NCI-H748 (cell line): ENCODE measurements around the gene LEMD2.

Experiments
- DNase-seq: peaks from one replicate; lab custom pipeline; 2025; ENCODE audit not compliant: unreplicated experiment; lab: John Stamatoyannopoulos, UW

LEMD2 gene

GRCh38 chr6:33820243-33820642 is 31.3 kb upstream of the LEMD2 start:
- DNase-seq = no peak

DNA sequence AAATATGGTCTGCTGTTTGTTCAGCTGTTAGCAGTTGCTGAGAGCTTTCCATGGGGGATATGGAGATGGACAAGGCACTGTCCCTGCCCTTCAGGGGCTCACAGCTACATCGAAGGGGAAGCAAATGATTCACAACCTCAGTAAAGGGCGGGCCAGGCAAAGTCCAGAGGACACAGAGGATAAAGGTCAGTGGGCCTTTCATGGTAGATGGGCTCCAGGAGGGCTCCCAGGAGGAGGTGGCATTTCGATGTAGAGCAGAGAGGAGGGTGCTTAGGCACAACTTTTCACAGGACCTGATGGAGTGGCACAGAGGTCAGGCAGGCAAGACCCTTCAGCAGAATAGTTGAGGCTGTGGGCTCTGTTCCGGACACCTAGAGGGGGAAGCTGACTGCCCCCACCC is 30.1 kb upstream of the LEMD2 start:
- DNase-seq = no peak

- no peak for DNase-seq
Measured at GRCh38 chr6:33818293-33818692, 29.4 kb upstream of the LEMD2 start.

- no peak for DNase-seq
Measured at GRCh38 chr6:33817489-33817888, 28.6 kb upstream of the LEMD2 start.

GRCh38 chr6:33816911-33817310 is 28.0 kb upstream of the LEMD2 start:
- DNase-seq = no peak

GRCh38 chr6:33815854-33816253 is 26.9 kb upstream of the LEMD2 start:
- peak; percentile 55 for DNase-seq

DNA sequence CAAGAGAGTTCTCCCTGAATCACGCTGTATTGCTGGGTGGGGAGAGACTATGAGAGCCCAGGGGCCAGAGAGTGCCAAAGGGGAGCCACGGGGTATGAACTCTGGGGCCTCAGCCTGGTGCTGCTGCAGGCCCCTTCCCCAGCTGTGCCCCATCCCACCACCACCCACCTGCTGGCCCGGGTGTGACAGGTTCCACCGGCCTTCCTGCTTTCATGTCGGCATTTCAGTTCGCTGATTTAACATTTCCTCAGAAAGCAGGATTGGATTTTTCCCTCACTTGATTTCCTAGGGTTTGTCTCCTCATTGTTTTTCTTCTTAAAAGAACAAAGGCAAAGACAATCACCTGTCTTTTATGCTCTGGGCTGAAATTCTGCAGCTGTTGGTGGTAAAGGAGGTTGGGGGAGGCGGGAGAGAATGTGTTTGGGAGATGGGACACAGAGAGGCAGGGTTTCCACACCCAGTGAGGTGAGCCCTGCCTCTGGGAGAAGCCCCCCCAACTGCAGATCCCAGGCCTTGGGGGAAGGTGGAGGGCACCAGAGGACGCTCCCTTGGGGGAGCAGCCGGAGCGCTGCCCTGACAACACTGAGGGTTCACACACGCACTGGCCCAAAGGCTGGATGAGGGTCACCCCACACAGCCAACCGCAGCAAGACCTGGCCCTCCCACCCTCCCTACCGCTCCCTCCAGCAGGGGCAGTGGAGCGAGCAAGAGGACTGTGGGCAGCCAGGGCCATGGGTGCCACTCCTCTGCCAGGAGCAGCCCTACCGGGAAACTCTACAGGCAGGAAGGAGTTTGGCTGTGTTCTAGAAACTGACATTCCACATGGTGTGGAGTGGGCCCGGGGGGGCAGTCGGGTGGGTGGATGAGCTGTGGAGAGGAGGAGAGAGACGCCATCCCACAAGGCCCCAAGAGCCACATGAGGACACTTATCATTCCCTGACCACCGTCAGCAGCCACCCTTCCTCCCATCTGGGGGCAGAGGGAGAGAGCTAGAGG is 25.4 kb upstream of the LEMD2 start:
- DNase-seq = no peak

DNA sequence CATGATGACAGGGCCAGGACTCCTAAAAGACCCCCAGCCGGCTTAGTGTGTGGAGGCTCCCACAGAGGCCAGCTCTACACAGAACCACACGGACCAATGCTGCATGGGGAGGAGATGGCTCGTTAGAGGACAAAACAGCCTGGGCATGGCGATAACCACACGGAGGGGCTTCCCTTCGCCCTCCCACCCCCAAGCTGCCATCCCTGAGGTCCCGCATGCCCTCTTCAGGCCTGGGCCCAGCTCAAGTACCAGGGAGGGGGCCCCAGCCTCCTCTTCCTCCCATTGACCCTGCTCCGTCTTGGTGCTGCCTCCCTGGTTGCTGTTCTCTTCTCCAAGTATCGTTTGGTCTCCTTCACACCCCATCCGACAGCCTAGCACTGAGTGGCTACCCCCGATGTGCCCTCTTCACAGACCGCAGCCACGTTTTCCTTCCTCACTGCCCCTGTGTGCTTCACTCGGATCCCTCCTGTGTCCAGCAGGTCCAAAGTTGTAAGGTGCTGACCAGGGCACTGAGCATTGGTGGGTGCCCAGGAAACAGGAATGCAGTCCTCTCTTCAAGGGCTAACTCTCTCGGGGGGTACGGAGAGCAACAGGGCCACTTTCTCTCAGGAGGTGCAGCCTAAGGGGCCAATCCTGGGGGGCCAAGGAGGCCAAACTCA is 24.4 kb upstream of the LEMD2 start:
- DNase-seq = no peak

DNA sequence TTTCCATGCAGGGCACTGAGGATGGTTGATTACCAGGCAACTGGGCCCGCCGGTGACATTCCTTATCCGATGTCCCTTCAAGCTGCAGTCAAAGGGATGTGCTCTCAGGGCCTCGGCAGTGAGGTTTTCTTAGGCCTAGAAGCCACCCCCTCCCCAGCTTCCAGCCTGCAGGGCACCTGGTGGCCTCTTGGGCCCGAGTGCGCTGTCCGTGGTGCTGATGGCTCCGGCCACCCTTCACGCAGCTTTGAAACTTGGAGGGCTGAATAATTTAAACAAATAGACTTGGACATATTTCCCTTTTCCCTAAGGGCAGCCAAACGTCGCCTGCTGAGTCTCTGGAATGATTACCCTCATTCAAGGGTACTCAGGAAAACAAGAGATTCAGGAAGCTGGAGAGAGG is 23.7 kb upstream of the LEMD2 start:
- DNase-seq = peak; percentile 39

- DNase-seq = no peak
Measured at GRCh38 chr6:33809594-33809993, 20.7 kb upstream of the LEMD2 start.

GRCh38 chr6:33808641-33809180 is 19.8 kb upstream of the LEMD2 start:
- DNase-seq = peak; percentile 37

- no peak for DNase-seq
Measured at GRCh38 chr6:33807606-33808005, 18.7 kb upstream of the LEMD2 start.

- DNase-seq = no peak
Measured at GRCh38 chr6:33806841-33807240, 17.9 kb upstream of the LEMD2 start.

DNA sequence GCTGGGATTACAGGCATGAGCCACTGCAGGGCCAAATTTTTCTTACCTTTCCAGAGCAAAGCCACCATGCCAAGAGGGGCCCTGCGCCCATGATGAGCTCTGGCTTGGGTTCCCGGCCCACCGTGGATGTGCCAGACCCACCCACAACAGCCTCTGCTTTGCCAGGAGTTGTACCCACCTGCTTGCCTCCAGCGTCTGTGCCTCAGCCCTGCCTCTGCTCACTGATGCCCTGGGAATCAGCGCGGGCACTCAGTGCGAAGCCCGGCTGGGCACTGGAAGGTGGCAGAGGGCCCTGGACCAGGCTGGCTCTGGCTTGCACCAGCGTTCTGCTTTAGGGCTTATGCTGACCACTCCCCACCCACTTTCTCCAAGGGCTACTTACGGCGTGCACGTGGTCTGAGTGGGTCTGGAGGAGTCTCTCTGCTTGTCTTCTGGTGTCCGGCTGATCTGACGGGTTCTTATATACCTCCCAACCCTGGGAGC is 14.7 kb upstream of the LEMD2 start, which contains the start of gene MLN:
Gene MLN, minus strand, starts transcription at position 433 of the 483 bp plus-strand sequence. CDS start 2,840 bp downstream, outside the sequence.
- DNase-seq = no peak

DNA sequence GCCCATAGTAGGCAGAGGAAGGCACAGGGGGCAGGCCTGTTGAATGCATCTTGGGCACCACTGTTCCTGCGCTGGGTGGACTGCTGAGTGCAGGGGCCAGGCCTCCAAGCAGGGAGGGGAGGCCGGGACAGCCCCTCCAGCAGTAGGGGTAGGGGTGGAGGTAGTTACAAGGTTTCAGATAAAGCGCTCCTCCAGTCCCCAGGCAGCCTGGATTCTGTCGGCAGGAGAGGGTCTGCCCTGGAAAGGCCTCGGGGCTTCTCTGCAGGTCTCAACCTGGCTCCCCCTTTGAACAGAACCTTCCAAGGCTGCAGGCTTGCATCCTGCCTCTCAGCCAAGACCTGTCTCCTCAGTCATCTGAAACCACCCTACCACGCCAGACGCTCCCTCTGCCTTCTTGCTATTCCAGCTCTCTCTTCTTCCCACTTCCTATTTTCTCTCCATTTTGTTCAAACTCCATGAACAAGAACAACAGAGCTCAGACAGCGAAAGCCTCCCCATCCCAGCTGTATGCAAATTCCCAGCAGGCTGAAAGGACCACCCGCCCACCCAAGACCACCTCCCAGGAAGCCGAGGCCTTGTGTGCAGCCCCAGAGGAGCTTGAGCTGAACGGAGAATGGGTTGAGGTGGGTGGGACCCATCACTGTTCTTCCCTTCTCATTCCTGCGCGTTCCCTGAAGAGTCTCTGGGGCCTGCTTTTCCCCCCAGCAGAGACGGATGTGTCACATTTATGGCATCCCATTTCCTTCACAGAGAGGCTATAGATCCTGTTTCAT is 13.4 kb upstream of the LEMD2 start:
- DNase-seq = no peak

DNA sequence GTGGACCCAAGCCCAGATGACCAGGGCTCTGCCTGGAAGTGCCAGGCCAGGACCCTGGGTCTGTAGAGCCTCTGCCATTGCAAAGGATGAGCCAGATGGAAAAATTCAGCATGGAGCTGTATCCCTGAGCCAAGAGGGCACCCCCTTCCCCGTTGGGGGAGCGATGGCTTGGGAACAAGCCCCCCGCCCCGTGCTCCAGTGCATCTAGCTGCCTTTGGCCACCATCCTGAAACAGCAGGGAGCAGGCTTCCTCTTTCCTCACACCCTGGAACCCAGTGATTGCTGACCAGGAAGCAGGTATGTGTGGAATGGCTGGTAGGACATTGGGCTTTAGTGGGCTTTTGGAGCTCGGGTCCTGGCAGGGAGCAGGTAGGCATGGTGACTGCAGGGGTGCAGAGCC is 12.7 kb upstream of the LEMD2 start:
- no peak for DNase-seq

- no peak for DNase-seq
Measured at GRCh38 chr6:33800248-33800969, 11.5 kb upstream of the LEMD2 start.

DNA sequence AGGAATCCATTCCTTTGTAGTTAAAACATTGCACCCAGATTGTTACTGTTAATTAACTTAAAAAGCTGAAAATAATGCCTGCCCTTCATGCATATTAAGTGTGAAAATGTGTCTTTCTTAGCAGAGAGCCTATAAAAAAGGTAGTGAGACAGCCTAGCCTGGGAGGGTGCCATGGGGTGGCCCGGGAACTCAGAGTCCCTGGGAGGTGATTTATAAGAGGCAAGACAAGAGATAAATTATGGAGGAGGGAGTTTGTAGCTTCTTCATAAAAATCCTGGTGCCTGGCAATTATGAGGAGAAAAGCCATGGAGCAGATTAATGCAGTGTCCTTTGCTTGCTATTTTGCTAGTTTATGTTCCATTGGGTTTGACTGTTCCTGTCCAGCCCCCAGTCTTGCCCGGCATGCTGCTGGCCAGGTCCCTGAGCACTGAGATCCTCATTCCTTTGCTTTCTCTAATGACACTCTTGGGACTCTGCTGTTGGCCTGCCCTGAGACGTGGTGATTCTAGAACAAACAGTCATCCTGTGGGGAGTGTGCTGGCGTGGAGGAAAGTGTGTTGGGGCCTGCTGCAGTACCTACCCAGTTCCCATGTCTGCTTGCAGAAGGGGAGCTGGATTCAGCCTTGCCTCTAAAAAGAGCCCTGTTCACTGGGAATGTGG is 10.7 kb upstream of the LEMD2 start:
- no peak for DNase-seq

GRCh38 chr6:33798343-33798848 is 9.5 kb upstream of the LEMD2 start:
- no peak for DNase-seq
